ENCODE data around the gene SCO2. TPM values are rescaled to one million over a fixed set of nuclear protein-coding genes. Genes with fewer than 3 reads are reported as not detected.

Gene SCO2
- total and polyA plus RNA-seq, 10 of the 15 experiments (the other 5 are each of a cell fraction or from before 2014, with no cell fraction given): 0.18 to 16.0 (median 2.4) TPM; not detected in 1

GRCh38 chr22:50498322-50498890 is 27.0 kb downstream of the SCO2 start (continued):
- TF ChIP-seq CBX3 (IDR thresholded peaks at IDR 0.05; ENCODE audit: borderline replicate concordance, low read depth) (no peak), SP1 (IDR thresholded peaks at IDR 0.05; ENCODE audit: low read depth, low read length) (no peak), RAD21 (IDR thresholded peaks at IDR 0.05; ENCODE audit: insufficient read depth, low read depth, low read length) (peak; percentile 82)

GRCh38 chr22:50497093-50497492 is 28.3 kb downstream of the SCO2 start:
- Histone ChIP-seq H2AFZ (ENCODE audit: control insufficient read depth, low read depth, low read length) (no peak overlapping the region), H3K4me2 (ENCODE audit: control insufficient read depth, insufficient read depth) (no peak overlapping the region), H3K27me3 (replicated peaks in 1 of 2; ENCODE audit: control insufficient read depth in 2 of 2, insufficient read depth in 2 of 2, low read length in 1 of 2) (no peaks in the 10 kb centered on the region), H3K4me1 (ENCODE audit: control insufficient read depth, insufficient read depth, low read length) (no peaks in the 10 kb centered on the region), H3K4me3 (no peak overlapping the region), H3K36me3 (ENCODE audit: control insufficient read depth in 2 of 2, insufficient read depth in 2 of 2, low read length in 1 of 2) (no peaks in the 10 kb centered on the region), H3K27ac (ENCODE audit: control insufficient read depth, insufficient read depth) (no peak overlapping the region), H3K9me3 (replicated peaks; ENCODE audit: control insufficient read depth, insufficient read depth, low read length) (no peaks in the 10 kb centered on the region), H3K79me2 (ENCODE audit: control insufficient read depth, insufficient read depth, low read length) (no peaks in the 10 kb centered on the region), H3K9ac (ENCODE audit: control insufficient read depth, insufficient read depth, low read length) (no peak overlapping the region), H4K20me1 (ENCODE audit: control insufficient read depth, insufficient read depth) (no peaks in the 10 kb centered on the region)
- intact Hi-C loops (cut with micrococcal nuclease; ENCODE audit: unreplicated experiment): loop anchor here (5.0 kb wide), 1 partner anchor 245 kb away; the partner anchor contains the start of gene HDAC10
- WGBS (ENCODE audit: insufficient coverage, insufficient replicate concordance, low lambda C conversion rate, missing lambda C conversion rate): 31% methylated on average over 6 of the region's 6 CpGs
- ChIA-PET POLR2A (interaction anchor here (1.4 kb wide), 1 partner anchor 29 kb away, joined by 4 read pairs; the partner anchor contains the start of gene SCO2), RAD21 (ENCODE audit: unreplicated experiment) (interaction anchor here (0.5 to 3.0 kb wide), 9 partner anchors 12 to 256 kb away, joined by 3 to 16 read pairs (median 5); partner anchors contain the start of genes PLXNB2 and SCO2), SMC1A (ENCODE audit: uncharacterized antibody, unreplicated experiment) (interaction anchor here (0.7 to 2.1 kb wide), 5 partner anchors 24 to 254 kb away, joined by 4 to 8 read pairs (median 5); partner anchors contain the start of gene TUBGCP6), CTCF (interaction anchor here (0.9 to 4.8 kb wide), 16 partner anchors 11 to 353 kb away, joined by 3 to 29 read pairs (median 8); partner anchors contain the start of genes LMF2, MIOX and NCAPH2)
- FAIRE-seq: no peak
- no peak for ATAC-seq
- DNase-seq (ENCODE audit: low read depth, low spot score): no peak
- TF ChIP-seq TBL1XR1 (IDR thresholded peaks at IDR 0.05; ENCODE audit: low read depth, low read length): no peak
- in situ Hi-C loops (cut with MboI): loop anchor here (10.0 kb wide), 1 partner anchor 242 kb away; the partner anchor contains the start of gene HDAC10
- no TSS peak for BruUV-seq (replicated peaks)

All from GM12878 (cell line).